SK-N-SH (cell line): ENCODE measurements around the gene SLC24A3. TPM values are rescaled to one million over a fixed set of nuclear protein-coding genes. Genes with fewer than 3 reads are reported as not detected.

Experiments
- CTCF ChIA-PET: fragments of 300-600, 350-600 bp; formaldehyde crosslinking; extraction: SDS; loops from one replicate; lab custom pipeline; 2021; lab: Yijun Ruan, JAX
- POLR2A ChIA-PET: fragments of 350-600 bp; sonication (Branson Sonifier 250); formaldehyde crosslinking; extraction: SDS; loops from one replicate; lab custom pipeline; 2020; ENCODE audit warnings: antibody characterized with exemption, inconsistent platforms; lab: Yijun Ruan, JAX
- DNase-seq: peaks from one replicate; pipeline ENCODE4 v3.0.0; 2012
- H2AFZ ChIP-seq: fragments of 200-600 bp; sonication (generic); 2 replicates; pipeline ENCODE4 v1.8.1; 2016; ENCODE audit warnings: antibody characterized with exemption, mild to moderate bottlenecking, low read depth
- H3F3A ChIP-seq: fragments of 200-600 bp; sonication (generic); replicated peaks from 2 replicates; pipeline ENCODE3; 2016; ENCODE audit warnings: antibody characterized with exemption, mild to moderate bottlenecking; ENCODE audit not compliant: insufficient read depth
- H3K27ac ChIP-seq, 2 experiments: fragments of 200-500 bp in 1 of 2; fragments of 200-600 bp in 1 of 2; sonication (Bioruptor generic) in 1 of 2; sonication (generic), shearing (Covaris generic) in 1 of 2; 2 replicates each; pipeline versions ENCODE4 v1.5.1 to v1.6.1; 2014 to 2016; ENCODE audit warnings: low read depth in 2 of 2, inconsistent platforms in 1 of 2, low read length in 1 of 2, mild to moderate bottlenecking in 1 of 2, mixed read lengths in 1 of 2
- H3K27me3 ChIP-seq: fragments of 200-600 bp; sonication (generic), shearing (Covaris generic); 2 replicates; pipeline ENCODE4 v1.6.1; 2016; ENCODE audit warnings: mixed run types; ENCODE audit not compliant: insufficient read depth
- H3K36me3 ChIP-seq, 2 experiments: fragments of 200-500 bp in 1 of 2; fragments of 200-600 bp in 1 of 2; sonication (Bioruptor generic) in 1 of 2; sonication (generic) in 1 of 2; replicated peaks in 1 of 2; 2 replicates each; pipeline versions ENCODE3 to v1.5.1; 2014 to 2016; ENCODE audit warnings: low read length in 1 of 2, mild to moderate bottlenecking in 1 of 2; ENCODE audit not compliant: insufficient read depth in 2 of 2, control insufficient read depth in 1 of 2
- H3K4me1 ChIP-seq, 2 experiments: fragments of 200-500 bp in 1 of 2; fragments of 200-600 bp in 1 of 2; sonication (Bioruptor generic) in 1 of 2; sonication (generic), shearing (Covaris generic) in 1 of 2; 2 replicates each; pipeline versions ENCODE4 v1.5.1 to v1.6.1; 2014 to 2016; ENCODE audit warnings: low read depth in 1 of 2, low read length in 1 of 2, mixed run types in 1 of 2; ENCODE audit not compliant: insufficient read depth in 2 of 2, control insufficient read depth in 1 of 2
- H3K4me2 ChIP-seq: fragments of 200-600 bp; sonication (generic), shearing (Covaris generic); 2 replicates; pipeline ENCODE4 v1.6.1; 2017; ENCODE audit warnings: mixed run types
- H3K4me3 ChIP-seq, 2 experiments: fragments of 200-500 bp in 1 of 2; fragments of 200-600 bp in 1 of 2; sonication (Bioruptor generic) in 1 of 2; sonication (generic), shearing (Covaris generic) in 1 of 2; 2 replicates each; pipeline versions ENCODE4 v1.5.1 to v1.8.1; 2014 to 2016; ENCODE audit warnings: low read depth in 2 of 2, inconsistent platforms in 1 of 2, low read length in 1 of 2, mild to moderate bottlenecking in 1 of 2, mixed read lengths in 1 of 2, moderate library complexity in 1 of 2
- H3K79me2 ChIP-seq: fragments of 200-600 bp; sonication (generic); 2 replicates; pipeline ENCODE4 v1.8.1; 2017; ENCODE audit warnings: mild to moderate bottlenecking; ENCODE audit not compliant: insufficient read depth
- H3K9ac ChIP-seq: fragments of 200-600 bp; sonication (generic); 2 replicates; pipeline ENCODE4 v1.6.1; 2017; ENCODE audit warnings: mixed run types
- H3K9me2 ChIP-seq: fragments of 200-600 bp; sonication (generic); 2 replicates; pipeline ENCODE4 v1.6.1; 2017; ENCODE audit warnings: mixed run types
- H3K9me3 ChIP-seq: fragments of 200-600 bp; sonication (generic); 2 replicates; pipeline ENCODE4 v1.6.1; 2017; ENCODE audit warnings: mixed run types, mild to moderate bottlenecking, moderate library complexity
- H4K20me1 ChIP-seq: fragments of 200-600 bp; sonication (generic); 2 replicates; pipeline ENCODE4 v1.6.1; 2017; ENCODE audit warnings: mild to moderate bottlenecking, mixed run types; ENCODE audit not compliant: insufficient read depth
- ELF1 ChIP-seq: IDR thresholded peaks from 2 replicates; pipeline ENCODE4 v1.4.0; 2012
- EP300 ChIP-seq, 2 experiments: IDR thresholded peaks; 2 replicates each; pipeline versions ENCODE4 v1.4.0 to v1.6.1; 2012; ENCODE audit warnings: borderline replicate concordance in 1 of 2, low read depth in 1 of 2, low read length in 1 of 2
- EZH2phosphoT487 ChIP-seq: fragments of 200-600 bp; sonication (generic); IDR thresholded peaks from 2 replicates; pipeline ENCODE4 v1.6.1; 2017; ENCODE audit warnings: low read depth, mixed run types, mild to moderate bottlenecking, antibody characterized with exemption, moderate library complexity, borderline replicate concordance
- FOSL2 ChIP-seq: IDR thresholded peaks from 2 replicates; pipeline ENCODE4 v1.4.0; 2012; ENCODE audit warnings: low read depth, mild to moderate bottlenecking, moderate library complexity, borderline replicate concordance
- FOXM1 ChIP-seq: IDR thresholded peaks from 2 replicates; pipeline ENCODE4 v1.4.0; 2012; ENCODE audit warnings: low read depth, mild to moderate bottlenecking
- GABPA ChIP-seq: IDR thresholded peaks from 2 replicates; pipeline ENCODE4 v1.4.0; 2012; ENCODE audit warnings: low read depth, mild to moderate bottlenecking
- GATA2 ChIP-seq: sonication (generic); formaldehyde crosslinking; IDR thresholded peaks from 2 replicates; pipeline ENCODE4 v1.5.0; 2020; ENCODE audit warnings: mild to moderate bottlenecking, missing genetic modification reagents
- JUND ChIP-seq: IDR thresholded peaks from 2 replicates; pipeline ENCODE4 v1.4.0; 2012
- MEF2A ChIP-seq: IDR thresholded peaks from 2 replicates; pipeline ENCODE4 v1.4.0; 2012; ENCODE audit warnings: low read depth, borderline replicate concordance
- MXI1 ChIP-seq: IDR thresholded peaks from 2 replicates; pipeline ENCODE4 v1.6.1; 2012; ENCODE audit warnings: mild to moderate bottlenecking, low read depth, low read length, improper control_type of control experiment
- NRF1 ChIP-seq: IDR thresholded peaks from 2 replicates; pipeline ENCODE4 v1.6.1; 2012; ENCODE audit warnings: low read depth, mild to moderate bottlenecking, low read length
- RFX5 ChIP-seq: IDR thresholded peaks from 2 replicates; pipeline ENCODE4 v1.6.1; 2012; ENCODE audit warnings: mild to moderate bottlenecking, improper control_type of control experiment, low read length
- RXRA ChIP-seq: IDR thresholded peaks from 2 replicates; pipeline ENCODE4 v1.4.0; 2012; ENCODE audit warnings: low read depth, mild to moderate bottlenecking, borderline replicate concordance
- TCF12 ChIP-seq: IDR thresholded peaks from 2 replicates; pipeline ENCODE4 v1.4.0; 2012
- TEAD4 ChIP-seq: IDR thresholded peaks from 2 replicates; pipeline ENCODE4 v1.4.0; 2012; ENCODE audit warnings: mild to moderate bottlenecking, borderline replicate concordance; ENCODE audit not compliant: insufficient read depth
- USF1 ChIP-seq: IDR thresholded peaks from 2 replicates; pipeline ENCODE4 v1.4.0; 2012; ENCODE audit warnings: low read depth, borderline replicate concordance
- WGBS: methylation state at CpG from one replicate; pipeline ENCODE4 v1.1.6; 2017; ENCODE audit warnings: low lambda C conversion rate; 5-methylcytosine and 5-hydroxymethylcytosine counted together
- polyA plus RNA-seq, 3 experiments: library from polyadenylated mRNA; depleted of rRNA; stranded (reverse); fragments of >200 nt; gene quantifications; 2 replicates each; pipeline ENCODE4 v1.2.3, GENCODE V29; 2012
- TF ChIP-seq, protein P1 (sequence below): fragments of 150-350 bp; IDR thresholded peaks from 2 replicates; pipeline ENCODE4 v1.6.1; 2016; ENCODE audit warnings: mild to moderate bottlenecking, low read depth, low read length
- TF ChIP-seq, protein P2 (sequence below): fragments of 150-350 bp; IDR thresholded peaks from 2 replicates; pipeline ENCODE4 v1.6.1; 2017; ENCODE audit warnings: antibody characterized with exemption, low read length, low read depth, borderline replicate concordance
- TF ChIP-seq, protein P3 (sequence below): fragments of 200-600 bp; sonication (generic); IDR thresholded peaks from 2 replicates; pipeline ENCODE4 v1.6.1; 2017; ENCODE audit warnings: antibody characterized with exemption, mild to moderate bottlenecking, moderate library complexity

The SLC24A3 gene
- polyA plus RNA-seq, 1 of the 3 experiments (the other 2 are of a cell fraction): not detected

DNA sequence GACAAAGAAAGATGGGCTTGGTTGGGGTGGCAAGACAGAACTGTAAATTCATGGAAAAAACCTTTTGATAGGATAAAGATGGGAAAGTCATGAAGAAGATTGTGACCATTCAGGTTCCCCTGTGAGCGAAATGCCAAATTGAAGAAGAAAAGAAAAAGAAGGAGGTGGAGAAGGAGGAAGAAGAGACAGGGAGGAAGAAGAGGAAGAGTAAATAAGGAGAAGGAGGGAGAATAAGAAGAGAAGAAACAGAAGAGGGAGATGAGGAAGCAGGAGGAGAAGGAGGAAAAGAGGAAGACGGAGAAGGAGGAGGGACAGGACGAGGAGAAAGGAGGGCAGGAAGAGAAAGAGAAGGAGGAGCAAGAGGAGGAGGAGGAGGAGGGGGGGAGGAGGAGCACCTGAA lies 199.8 kb downstream of the SLC24A3 start:
- no peak overlapping the region for H3K9ac ChIP-seq
- H3K27ac ChIP-seq: no peak overlapping the region
- no peak for DNase-seq
- no peaks in the 10 kb centered on the region for H3K79me2 ChIP-seq
- H3K4me2 ChIP-seq: no peak overlapping the region
- H3K4me1 ChIP-seq: no peaks in the 10 kb centered on the region; a peak in 1 of 4 replicates
- 3% methylated on average over 3 of the region's 3 CpGs for WGBS
- no peaks in the 10 kb centered on the region for H4K20me1 ChIP-seq
- no peaks in the 10 kb centered on the region for H3K9me2 ChIP-seq
- H2AFZ ChIP-seq: no peak overlapping the region
- TF ChIP-seq TCF12 (no peak), EP300 (IDR thresholded peaks at IDR 0.05; ENCODE audit: borderline replicate concordance in 1 of 2, low read depth in 1 of 2, low read length in 1 of 2) (no peak), RFX5 (no peak)
- CTCF ChIA-PET: no interaction called here
- POLR2A ChIA-PET: no interaction called here
- H3F3A ChIP-seq: no peaks in the 10 kb centered on the region
- H3K36me3 ChIP-seq: no peaks in the 10 kb centered on the region
- no peaks in the 10 kb centered on the region for H3K9me3 ChIP-seq
- H3K4me3 ChIP-seq: no peak overlapping the region
- H3K27me3 ChIP-seq: no peaks in the 10 kb centered on the region

DNA sequence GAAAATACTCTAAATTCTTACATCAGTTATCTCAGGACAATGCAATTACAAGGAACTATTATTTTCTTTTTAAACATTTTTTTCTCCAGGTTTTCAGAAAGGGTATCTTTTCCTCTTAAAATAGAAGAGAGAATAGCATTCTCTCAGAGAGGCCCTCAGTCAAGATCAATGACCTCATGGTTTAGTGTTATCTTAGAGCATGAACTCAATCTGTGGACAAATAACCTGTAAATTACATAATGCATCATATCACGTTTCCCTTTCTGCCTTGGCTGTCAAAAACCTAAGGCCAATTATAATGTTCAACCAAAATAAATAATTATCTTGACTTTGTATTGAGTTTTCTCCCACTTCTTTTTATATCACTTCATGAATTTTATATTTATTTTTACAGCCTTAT lies 202.2 kb downstream of the SLC24A3 start:
- H3K27me3 ChIP-seq: no peaks in the 10 kb centered on the region
- ChIA-PET POLR2A (no interaction called here), CTCF (no interaction called here)
- no peak overlapping the region for H3K27ac ChIP-seq
- H2AFZ ChIP-seq: no peak overlapping the region
- H4K20me1 ChIP-seq: no peaks in the 10 kb centered on the region
- no peak overlapping the region for H3K9ac ChIP-seq
- H3K9me3 ChIP-seq: no peaks in the 10 kb centered on the region
- no peaks in the 10 kb centered on the region for H3K79me2 ChIP-seq
- WGBS: 0% methylated on average over 1 of the region's 1 CpG
- H3F3A ChIP-seq: no peaks in the 10 kb centered on the region
- no peaks in the 10 kb centered on the region for H3K9me2 ChIP-seq
- TF ChIP-seq, protein P1, sequence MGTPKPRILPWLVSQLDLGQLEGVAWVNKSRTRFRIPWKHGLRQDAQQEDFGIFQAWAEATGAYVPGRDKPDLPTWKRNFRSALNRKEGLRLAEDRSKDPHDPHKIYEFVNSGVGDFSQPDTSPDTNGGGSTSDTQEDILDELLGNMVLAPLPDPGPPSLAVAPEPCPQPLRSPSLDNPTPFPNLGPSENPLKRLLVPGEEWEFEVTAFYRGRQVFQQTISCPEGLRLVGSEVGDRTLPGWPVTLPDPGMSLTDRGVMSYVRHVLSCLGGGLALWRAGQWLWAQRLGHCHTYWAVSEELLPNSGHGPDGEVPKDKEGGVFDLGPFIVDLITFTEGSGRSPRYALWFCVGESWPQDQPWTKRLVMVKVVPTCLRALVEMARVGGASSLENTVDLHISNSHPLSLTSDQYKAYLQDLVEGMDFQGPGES: no peak
- TF ChIP-seq TEAD4: no peak
- TF ChIP-seq JUND: no peak
- TF ChIP-seq, protein P2, sequence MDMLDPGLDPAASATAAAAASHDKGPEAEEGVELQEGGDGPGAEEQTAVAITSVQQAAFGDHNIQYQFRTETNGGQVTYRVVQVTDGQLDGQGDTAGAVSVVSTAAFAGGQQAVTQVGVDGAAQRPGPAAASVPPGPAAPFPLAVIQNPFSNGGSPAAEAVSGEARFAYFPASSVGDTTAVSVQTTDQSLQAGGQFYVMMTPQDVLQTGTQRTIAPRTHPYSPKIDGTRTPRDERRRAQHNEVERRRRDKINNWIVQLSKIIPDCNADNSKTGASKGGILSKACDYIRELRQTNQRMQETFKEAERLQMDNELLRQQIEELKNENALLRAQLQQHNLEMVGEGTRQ: no peak
- no peak for TF ChIP-seq USF1
- TF ChIP-seq GATA2: no peak
- TF ChIP-seq MEF2A: no peak
- no peak for TF ChIP-seq EP300 (IDR thresholded peaks at IDR 0.05; ENCODE audit: borderline replicate concordance in 1 of 2, low read depth in 1 of 2, low read length in 1 of 2)
- TF ChIP-seq MXI1: no peak
- no peak for TF ChIP-seq RFX5
- TF ChIP-seq FOSL2: no peak
- no peak for TF ChIP-seq FOXM1
- no peak for TF ChIP-seq GABPA
- TF ChIP-seq EZH2phosphoT487: no peak
- TF ChIP-seq, protein P3, sequence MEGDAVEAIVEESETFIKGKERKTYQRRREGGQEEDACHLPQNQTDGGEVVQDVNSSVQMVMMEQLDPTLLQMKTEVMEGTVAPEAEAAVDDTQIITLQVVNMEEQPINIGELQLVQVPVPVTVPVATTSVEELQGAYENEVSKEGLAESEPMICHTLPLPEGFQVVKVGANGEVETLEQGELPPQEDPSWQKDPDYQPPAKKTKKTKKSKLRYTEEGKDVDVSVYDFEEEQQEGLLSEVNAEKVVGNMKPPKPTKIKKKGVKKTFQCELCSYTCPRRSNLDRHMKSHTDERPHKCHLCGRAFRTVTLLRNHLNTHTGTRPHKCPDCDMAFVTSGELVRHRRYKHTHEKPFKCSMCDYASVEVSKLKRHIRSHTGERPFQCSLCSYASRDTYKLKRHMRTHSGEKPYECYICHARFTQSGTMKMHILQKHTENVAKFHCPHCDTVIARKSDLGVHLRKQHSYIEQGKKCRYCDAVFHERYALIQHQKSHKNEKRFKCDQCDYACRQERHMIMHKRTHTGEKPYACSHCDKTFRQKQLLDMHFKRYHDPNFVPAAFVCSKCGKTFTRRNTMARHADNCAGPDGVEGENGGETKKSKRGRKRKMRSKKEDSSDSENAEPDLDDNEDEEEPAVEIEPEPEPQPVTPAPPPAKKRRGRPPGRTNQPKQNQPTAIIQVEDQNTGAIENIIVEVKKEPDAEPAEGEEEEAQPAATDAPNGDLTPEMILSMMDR: no peak
- no peak for TF ChIP-seq ELF1
- no peak for TF ChIP-seq RXRA
- TF ChIP-seq NRF1: no peak
- no peak for DNase-seq
- H3K4me1 ChIP-seq: no peaks in the 10 kb centered on the region; a peak in 1 of 4 replicates
- H3K36me3 ChIP-seq: no peaks in the 10 kb centered on the region
- no peak overlapping the region for H3K4me2 ChIP-seq
- H3K4me3 ChIP-seq: no peak overlapping the region
